ENCODE measurements around the gene LCP1.
"Not testable (repeated sequence)": the region's sequence is repeated elsewhere in the genome, so short reads cannot be mapped to it uniquely, and the experiment has no call there.

The LCP1 gene

GRCh38 chr13:46181840-46182490 lies at the start of gene LCP1:
Gene LCP1, minus strand, starts transcription at chr13:46182177. Its CDS starts 22,515 bp downstream, at chr13:46159662.
- H3K4me2 ChIP-seq = peak within 1 kb of the TSS; percentile 85 to 99 (median 93)

GRCh38 chr13:46229251-46229650 lies 47.3 kb upstream of the LCP1 start:
- Histone ChIP-seq H3K4me3 (no peak overlapping the region), H3K4me2 (no peak overlapping the region), H3K27ac (no peak overlapping the region), H3K4me1 (0 out of 20 replicates have a peak, but pooled peaks cover 0 to 5% (median 0%) of the 10 kb centered on the region in 10 experiments), H3K9ac (no peak overlapping the region), H4K20me1 (no peaks in the 10 kb centered on the region), H3K27me3 (no peaks in the 10 kb centered on the region), H3K9me3 (replicated peaks in 1 of 11) (peaks cover 17 to 34% (median 26%) of the 10 kb centered on the region in 11 experiments), H3K36me3 (no peaks in the 10 kb centered on the region)
- no peak for TF ChIP-seq Cebpa-rat (IDR thresholded peaks at IDR 0.05)

More at GRCh38 chr13:46181840-46182490, at the start of gene LCP1:
- Histone ChIP-seq H3K4me3 (peak within 1 kb of the TSS; percentile 68 to 89 (median 80)), H4K20me1 (no peaks in the 10 kb centered on the region; a peak in 1 of 22 replicates), H3K27ac (peak within 1 kb of the TSS; percentile 91 to 99 (median 95)), H3K9ac (peak within 1 kb of the TSS; percentile 90 to 98 (median 93)), H3K27me3 (no peaks in the 10 kb centered on the region), H3K9me3 (replicated peaks in 1 of 11) (no peaks in the 10 kb centered on the region), H3K36me3 (peaks cover 0 to 36% (median 11%) of the 10 kb centered on the region in 11 experiments; a peak in 15 of 22 replicates), H3K4me1 (peaks cover 33 to 52% (median 38%) of the 10 kb centered on the region in 10 experiments)
- no peak for TF ChIP-seq Cebpa-rat (IDR thresholded peaks at IDR 0.05)

- not testable (repeated sequence) for H3K4me3 ChIP-seq, H3K9ac ChIP-seq, H3K27me3 ChIP-seq, H3K36me3 ChIP-seq, H4K20me1 ChIP-seq
- peaks cover 17 to 42% (median 26%) of the 10 kb centered on the region in 11 experiments; a peak in 21 of 22 replicates for H3K9me3 ChIP-seq (replicated peaks in 1 of 11)
- H3K4me2 ChIP-seq = peak overlapping the region in 3 of 11 experiments; percentile 33 to 60 (median 53); a peak in 6 of 22 replicates
- peaks cover 0 to 13% (median 3%) of the 10 kb centered on the region in 10 experiments; a peak in 6 of 20 replicates for H3K4me1 ChIP-seq
- H3K27ac ChIP-seq = peak overlapping the region in 2 of 11 experiments; percentile 14 to 23; a peak in 2 of 22 replicates
Measured at GRCh38 chr13:46220234-46220633, 38.3 kb upstream of the LCP1 start.

GRCh38 chr13:46214741-46215140 lies 32.8 kb upstream of the LCP1 start:
- H3K4me3 ChIP-seq, H3K36me3 ChIP-seq, H3K4me2 ChIP-seq, H3K9ac ChIP-seq, H3K27ac ChIP-seq, H4K20me1 ChIP-seq: not testable (repeated sequence)
- H3K4me1 ChIP-seq = peaks cover 0 to 15% (median 6%) of the 10 kb centered on the region in 10 experiments; a peak in 10 of 20 replicates
- peaks cover 38 to 42% (median 40%) of the 10 kb centered on the region in 11 experiments for H3K27me3 ChIP-seq
- peaks cover 11 to 29% (median 16%) of the 10 kb centered on the region in 11 experiments for H3K9me3 ChIP-seq (replicated peaks in 1 of 11)

GRCh38 chr13:46213242-46213641 lies 31.3 kb upstream of the LCP1 start:
- no peak overlapping the region for H3K27ac ChIP-seq
- H3K9ac ChIP-seq = no peak overlapping the region
- H3K36me3 ChIP-seq = peaks cover 0 to 4% (median 0%) of the 10 kb centered on the region in 11 experiments; a peak in 1 of 22 replicates

GRCh38 chr13:46211483-46212351 lies 29.7 kb upstream of the LCP1 start, which contains the start of gene LRRC63:
Gene LRRC63, plus strand, starts transcription at chr13:46211928. Its CDS starts 1,107 bp downstream, at chr13:46213035.
- peaks cover 0 to 12% (median 6%) of the 10 kb centered on the region in 10 experiments; a peak in 10 of 20 replicates for H3K4me1 ChIP-seq
- no peaks in the 10 kb centered on the region; a peak in 1 of 22 replicates for H4K20me1 ChIP-seq
- peaks cover 0 to 4% (median 0%) of the 10 kb centered on the region in 11 experiments; a peak in 1 of 22 replicates for H3K36me3 ChIP-seq
- H3K9ac ChIP-seq = peak within 1 kb of the TSS in 1 of 11 experiments; percentile 6; a peak in 1 of 22 replicates
- H3K4me2 ChIP-seq = peak within 1 kb of the TSS; percentile 7 to 85 (median 36); a peak in 16 of 22 replicates
- peaks cover 9 to 22% (median 12%) of the 10 kb centered on the region in 11 experiments; a peak in 21 of 22 replicates for H3K9me3 ChIP-seq (replicated peaks in 1 of 11)
- no peak within 1 kb of the TSS for H3K27ac ChIP-seq
- no peak for TF ChIP-seq Cebpa-rat (IDR thresholded peaks at IDR 0.05)
- H3K27me3 ChIP-seq = peaks cover 41 to 55% (median 47%) of the 10 kb centered on the region in 11 experiments
- peak within 1 kb of the TSS in 8 of 10 experiments; percentile 12 to 59 (median 36); a peak in 13 of 20 replicates for H3K4me3 ChIP-seq

More at GRCh38 chr13:46213242-46213641, 31.3 kb upstream of the LCP1 start:
- Histone ChIP-seq H3K4me2 (no peak overlapping the region), H3K9me3 (replicated peaks in 1 of 11) (peaks cover 11 to 26% (median 16%) of the 10 kb centered on the region in 11 experiments), H3K27me3 (peaks cover 41 to 55% (median 47%) of the 10 kb centered on the region in 11 experiments), H4K20me1 (no peaks in the 10 kb centered on the region; a peak in 1 of 22 replicates), H3K4me1 (peaks cover 0 to 12% (median 6%) of the 10 kb centered on the region in 10 experiments; a peak in 10 of 20 replicates), H3K4me3 (no peak overlapping the region)
- no peak for TF ChIP-seq Cebpa-rat (IDR thresholded peaks at IDR 0.05)

- Histone ChIP-seq H3K4me2 (peak overlapping the region; percentile 7 to 85 (median 36); a peak in 15 of 22 replicates), H3K4me1 (peaks cover 0 to 12% (median 6%) of the 10 kb centered on the region in 10 experiments; a peak in 10 of 20 replicates), H3K27me3 (peaks cover 41 to 55% (median 47%) of the 10 kb centered on the region in 11 experiments), H4K20me1 (no peaks in the 10 kb centered on the region; a peak in 1 of 22 replicates), H3K9ac (peak overlapping the region in 1 of 11 experiments; percentile 6; a peak in 1 of 22 replicates), H3K36me3 (peaks cover 0 to 4% (median 0%) of the 10 kb centered on the region in 11 experiments; a peak in 1 of 22 replicates), H3K4me3 (peak overlapping the region in 6 of 10 experiments; percentile 12 to 59 (median 42); a peak in 9 of 20 replicates), H3K9me3 (replicated peaks in 1 of 11) (peaks cover 9 to 19% (median 12%) of the 10 kb centered on the region in 11 experiments; a peak in 21 of 22 replicates), H3K27ac (no peak overlapping the region)
- TF ChIP-seq Cebpa-rat (IDR thresholded peaks at IDR 0.05) = no peak
Measured at GRCh38 chr13:46211116-46211482, 29.1 kb upstream of the LCP1 start.

- H3K9ac ChIP-seq = no peak overlapping the region
- no peak overlapping the region; a peak in 2 of 22 replicates for H3K4me2 ChIP-seq
- no peak overlapping the region for H3K4me3 ChIP-seq
- peaks cover 0 to 4% (median 0%) of the 10 kb centered on the region in 11 experiments; a peak in 1 of 22 replicates for H3K36me3 ChIP-seq
- H4K20me1 ChIP-seq = no peaks in the 10 kb centered on the region; a peak in 1 of 22 replicates
- peaks cover 41 to 55% (median 47%) of the 10 kb centered on the region in 11 experiments for H3K27me3 ChIP-seq
- peaks cover 9 to 18% (median 12%) of the 10 kb centered on the region in 11 experiments; a peak in 21 of 22 replicates for H3K9me3 ChIP-seq (replicated peaks in 1 of 11)
- H3K27ac ChIP-seq = no peak overlapping the region
- H3K4me1 ChIP-seq = peaks cover 0 to 12% (median 6%) of the 10 kb centered on the region in 10 experiments; a peak in 10 of 20 replicates
- TF ChIP-seq Cebpa-rat (IDR thresholded peaks at IDR 0.05) = no peak
Measured at GRCh38 chr13:46210362-46211083, 28.5 kb upstream of the LCP1 start.

Data from BLaER1 treated with 17β-estradiol and CSF1 and Interleukin-3, amounts not matched to agents 10 nM and 100 nM (cell line).